ENCODE measurements around the gene SLC35F3. TPM values are rescaled to one million over a fixed set of nuclear protein-coding genes. Genes with fewer than 3 reads are reported as not detected.

SLC35F3 gene
- total and polyA plus RNA-seq, 7 experiments from 2014 or later, result 0.11 to 15.2 (median 0.96) TPM; not detected in 2

DNA sequence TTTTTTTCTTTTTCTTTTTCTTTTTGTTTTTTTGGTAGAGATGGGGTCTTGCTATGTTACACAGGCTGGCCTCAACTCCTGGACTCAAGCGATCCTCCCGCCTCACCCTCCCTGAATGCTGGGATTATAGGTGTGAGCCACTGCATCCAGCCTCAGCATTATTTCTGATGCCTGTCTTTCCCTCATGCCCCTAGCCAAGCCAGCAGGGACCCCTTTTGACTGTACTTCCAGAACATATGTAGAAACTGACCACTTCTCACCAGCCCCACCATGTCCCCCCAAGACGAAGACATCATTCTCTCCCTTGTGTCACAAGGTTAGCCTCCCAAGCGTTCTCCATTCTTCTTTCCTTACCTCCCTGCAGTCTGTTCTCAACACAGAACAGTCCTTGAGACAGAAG, 360.8 kb downstream of the SLC35F3 start:
- H3K36me3 Mint-ChIP-seq, result peaks cover 0 to 23% (median 0%) of the 10 kb centered on the region in 5 donors
- Histone ChIP-seq H3K4me3 (ENCODE audit: low read length) (no peak overlapping the region), H3K36me3 (ENCODE audit: control insufficient read depth in 2 of 3, insufficient read depth in 3 of 3, low read length in 3 of 3) (no peaks in the 10 kb centered on the region), H3K4me1 (ENCODE audit: control insufficient read depth in 2 of 2, insufficient read depth in 2 of 2, low read length in 2 of 2) (no peaks in the 10 kb centered on the region), H3K27ac (ENCODE audit: low read depth, low read length) (no peak overlapping the region), H3K9me3 (ENCODE audit: control insufficient read depth in 2 of 3, low read length in 3 of 3) (no peaks in the 10 kb centered on the region), H3K27me3 (ENCODE audit: control insufficient read depth in 2 of 2, insufficient read depth in 2 of 2, low read length in 2 of 2) (no peaks in the 10 kb centered on the region)
- H3K27ac Mint-ChIP-seq, result peak overlapping the region in 1 of 9 donors; percentile 11
- POLR2A ChIA-PET, result no interaction called here
- H3K27me3 Mint-ChIP-seq, result peaks cover 0 to 16% (median 0%) of the 10 kb centered on the region in 5 donors
- no peak for ATAC-seq
- peaks cover 0 to 20% (median 6%) of the 10 kb centered on the region in 7 donors for H3K4me1 Mint-ChIP-seq
- CTCF ChIA-PET, result no interaction called here
- intact Hi-C loops (cut with micrococcal nuclease), result no loop called here
- H3K9me3 Mint-ChIP-seq, result no peaks in the 10 kb centered on the region
- H3K4me3 Mint-ChIP-seq, result no peak overlapping the region
- DNase-seq, result no peak

- Mint-ChIP-seq H3K27me3 (peaks cover 0 to 11% (median 0%) of the 10 kb centered on the region in 5 donors), H3K36me3 (peaks cover 0 to 18% (median 0%) of the 10 kb centered on the region in 5 donors), H3K4me1 (peaks cover 0 to 20% (median under 1%) of the 10 kb centered on the region in 7 donors), H3K4me3 (no peak overlapping the region), H3K27ac (no peak overlapping the region), H3K9me3 (no peaks in the 10 kb centered on the region)
- DNase-seq, result no peak
- POLR2A ChIA-PET, result no interaction called here
- H3K27me3 ChIP-seq (ENCODE audit: control insufficient read depth in 2 of 2, insufficient read depth in 2 of 2, low read length in 2 of 2), result no peaks in the 10 kb centered on the region
- no peak overlapping the region for H3K27ac ChIP-seq (ENCODE audit: low read depth, low read length)
- no peaks in the 10 kb centered on the region for H3K9me3 ChIP-seq (ENCODE audit: control insufficient read depth in 2 of 3, low read length in 3 of 3)
- intact Hi-C loops (cut with micrococcal nuclease), result no loop called here
- no peaks in the 10 kb centered on the region for H3K4me1 ChIP-seq (ENCODE audit: control insufficient read depth in 2 of 2, insufficient read depth in 2 of 2, low read length in 2 of 2)
- no peak for ATAC-seq
- H3K36me3 ChIP-seq (ENCODE audit: control insufficient read depth in 2 of 3, insufficient read depth in 3 of 3, low read length in 3 of 3), result no peaks in the 10 kb centered on the region
- no peak overlapping the region for H3K4me3 ChIP-seq (ENCODE audit: low read length)
- CTCF ChIA-PET, result no interaction called here
Measured at GRCh38 chr1:234265861-234266260, 361.4 kb downstream of the SLC35F3 start.

GRCh38 chr1:234270093-234270492, 365.6 kb downstream of the SLC35F3 start:
- Mint-ChIP-seq H3K27ac (peak overlapping the region in 1 of 9 donors; percentile 54), H3K27me3 (peaks cover 0 to 22% (median 0%) of the 10 kb centered on the region in 5 donors), H3K36me3 (peaks cover 0 to 13% (median 0%) of the 10 kb centered on the region in 5 donors), H3K9me3 (no peaks in the 10 kb centered on the region), H3K4me1 (peaks cover 0 to 32% (median 0%) of the 10 kb centered on the region in 7 donors), H3K4me3 (no peak overlapping the region)
- Histone ChIP-seq H3K4me1 (ENCODE audit: control insufficient read depth in 2 of 2, insufficient read depth in 2 of 2, low read length in 2 of 2) (no peaks in the 10 kb centered on the region), H3K4me3 (ENCODE audit: low read length) (no peak overlapping the region), H3K36me3 (ENCODE audit: control insufficient read depth in 2 of 3, insufficient read depth in 3 of 3, low read length in 3 of 3) (no peaks in the 10 kb centered on the region), H3K27ac (ENCODE audit: low read depth, low read length) (no peak overlapping the region), H3K9me3 (ENCODE audit: control insufficient read depth in 2 of 3, low read length in 3 of 3) (no peaks in the 10 kb centered on the region), H3K27me3 (ENCODE audit: control insufficient read depth in 2 of 2, insufficient read depth in 2 of 2, low read length in 2 of 2) (no peaks in the 10 kb centered on the region)
- CTCF ChIA-PET, result no interaction called here
- ATAC-seq (no peak), DNase-seq (no peak)
- POLR2A ChIA-PET, result no interaction called here
- intact Hi-C loops (cut with micrococcal nuclease), result no loop called here

GRCh38 chr1:234270581-234271242, 366.2 kb downstream of the SLC35F3 start:
- POLR2A ChIA-PET, result no interaction called here

DNA sequence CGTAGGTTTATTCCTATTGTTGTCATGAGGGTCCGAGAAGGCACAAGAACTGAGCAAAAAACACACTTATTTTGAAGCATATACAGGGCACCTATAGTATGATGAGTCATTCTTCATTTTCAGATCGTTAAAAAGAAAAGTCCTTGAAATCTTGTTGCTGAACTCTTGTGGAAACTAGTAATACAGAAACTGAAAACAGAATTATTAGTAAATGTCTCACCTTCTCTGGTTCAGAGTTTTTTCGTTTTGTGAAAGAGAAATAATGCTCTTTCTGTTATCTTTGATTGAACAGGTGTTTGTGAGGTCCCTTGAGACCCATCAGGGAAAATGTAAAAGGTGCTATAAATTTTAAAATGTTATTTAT, 366.7 kb downstream of the SLC35F3 start:
- no peak for ATAC-seq
- no peak for DNase-seq
- Histone ChIP-seq H3K27ac (ENCODE audit: low read depth, low read length) (no peak overlapping the region), H3K36me3 (ENCODE audit: control insufficient read depth in 2 of 3, insufficient read depth in 3 of 3, low read length in 3 of 3) (no peaks in the 10 kb centered on the region), H3K9me3 (ENCODE audit: control insufficient read depth in 2 of 3, low read length in 3 of 3) (no peaks in the 10 kb centered on the region), H3K4me1 (ENCODE audit: control insufficient read depth in 2 of 2, insufficient read depth in 2 of 2, low read length in 2 of 2) (no peaks in the 10 kb centered on the region), H3K4me3 (ENCODE audit: low read length) (no peak overlapping the region), H3K27me3 (ENCODE audit: control insufficient read depth in 2 of 2, insufficient read depth in 2 of 2, low read length in 2 of 2) (no peaks in the 10 kb centered on the region)
- Mint-ChIP-seq H3K36me3 (peaks cover 0 to 10% (median 0%) of the 10 kb centered on the region in 5 donors), H3K9me3 (no peaks in the 10 kb centered on the region), H3K4me1 (peaks cover 0 to 32% (median 0%) of the 10 kb centered on the region in 7 donors), H3K27ac (peak overlapping the region in 1 of 9 donors; percentile 52), H3K4me3 (peak overlapping the region in 1 of 10 donors; percentile 48), H3K27me3 (peaks cover 0 to 17% (median 0%) of the 10 kb centered on the region in 5 donors)
- POLR2A ChIA-PET, result no interaction called here
- CTCF ChIA-PET, result no interaction called here
- intact Hi-C loops (cut with micrococcal nuclease), result no loop called here

More at GRCh38 chr1:234270581-234271242, 366.2 kb downstream of the SLC35F3 start:
- CTCF ChIA-PET, result no interaction called here
- no peak for ATAC-seq
- Histone ChIP-seq H3K36me3 (ENCODE audit: control insufficient read depth in 2 of 3, insufficient read depth in 3 of 3, low read length in 3 of 3) (no peaks in the 10 kb centered on the region), H3K27me3 (ENCODE audit: control insufficient read depth in 2 of 2, insufficient read depth in 2 of 2, low read length in 2 of 2) (no peaks in the 10 kb centered on the region), H3K9me3 (ENCODE audit: control insufficient read depth in 2 of 3, low read length in 3 of 3) (no peaks in the 10 kb centered on the region), H3K27ac (ENCODE audit: low read depth, low read length) (no peak overlapping the region), H3K4me1 (ENCODE audit: control insufficient read depth in 2 of 2, insufficient read depth in 2 of 2, low read length in 2 of 2) (no peaks in the 10 kb centered on the region), H3K4me3 (ENCODE audit: low read length) (no peak overlapping the region)
- no peak for DNase-seq
- Mint-ChIP-seq H3K9me3 (no peaks in the 10 kb centered on the region), H3K4me3 (peak overlapping the region in 1 of 10 donors; percentile 48), H3K27ac (peak overlapping the region in 1 of 9 donors; percentile 52), H3K4me1 (peaks cover 0 to 32% (median 0%) of the 10 kb centered on the region in 7 donors), H3K36me3 (peaks cover 0 to 13% (median 0%) of the 10 kb centered on the region in 5 donors), H3K27me3 (peaks cover 0 to 20% (median 0%) of the 10 kb centered on the region in 5 donors)
- intact Hi-C loops (cut with micrococcal nuclease), result no loop called here

DNA sequence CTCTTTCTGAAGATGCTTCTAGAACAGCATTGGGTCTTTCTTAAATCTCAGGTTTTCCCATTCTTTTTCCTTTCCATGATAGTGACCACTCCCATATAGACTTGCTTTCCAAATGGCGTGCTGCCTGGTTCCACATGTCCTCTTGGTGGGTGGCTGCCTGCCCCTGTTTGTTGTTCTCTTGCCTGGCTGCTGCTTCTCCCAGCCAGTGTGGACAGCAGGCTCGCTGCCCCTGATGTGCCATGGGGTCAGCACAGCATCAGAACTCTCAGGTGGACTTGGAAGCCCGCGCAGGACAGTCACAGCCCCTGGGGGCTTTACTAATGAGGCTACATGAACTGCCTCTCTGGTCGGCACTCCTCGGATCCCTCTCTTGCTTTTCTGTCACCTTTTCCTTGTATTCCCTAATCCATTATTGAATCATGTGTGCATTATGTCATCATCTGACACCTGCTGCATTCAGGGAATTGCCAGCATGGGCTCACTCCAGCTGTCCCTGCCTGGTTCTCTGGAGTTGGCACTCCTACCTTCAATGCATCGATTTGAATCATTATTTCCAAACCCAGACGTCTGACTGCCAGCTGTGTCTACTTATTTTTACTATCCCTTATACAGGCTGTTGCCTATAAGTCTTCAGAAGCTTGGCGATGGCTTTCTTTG, 368.3 kb downstream of the SLC35F3 start:
- ChIA-PET POLR2A (no interaction called here), CTCF (no interaction called here)
- Histone ChIP-seq H3K27me3 (ENCODE audit: control insufficient read depth in 2 of 2, insufficient read depth in 2 of 2, low read length in 2 of 2) (no peaks in the 10 kb centered on the region), H3K4me3 (ENCODE audit: low read length) (no peak overlapping the region), H3K27ac (ENCODE audit: low read depth, low read length) (no peak overlapping the region), H3K9me3 (ENCODE audit: control insufficient read depth in 2 of 3, low read length in 3 of 3) (no peaks in the 10 kb centered on the region), H3K36me3 (ENCODE audit: control insufficient read depth in 2 of 3, insufficient read depth in 3 of 3, low read length in 3 of 3) (no peaks in the 10 kb centered on the region), H3K4me1 (ENCODE audit: control insufficient read depth in 2 of 2, insufficient read depth in 2 of 2, low read length in 2 of 2) (no peaks in the 10 kb centered on the region)
- ATAC-seq, result no peak
- H3K4me1 Mint-ChIP-seq, result peaks cover 0 to 32% (median 0%) of the 10 kb centered on the region in 7 donors
- H3K4me3 Mint-ChIP-seq, result peak overlapping the region in 1 of 10 donors; percentile 51
- intact Hi-C loops (cut with micrococcal nuclease), result no loop called here
- H3K27me3 Mint-ChIP-seq, result peaks cover 0 to 17% (median 0%) of the 10 kb centered on the region in 5 donors
- DNase-seq, result no peak
- no peak overlapping the region for H3K27ac Mint-ChIP-seq
- H3K9me3 Mint-ChIP-seq, result peaks cover 0 to 3% (median 0%) of the 10 kb centered on the region in 11 donors
- H3K36me3 Mint-ChIP-seq, result peaks cover 0 to 10% (median 0%) of the 10 kb centered on the region in 5 donors
